WTC11 (cell line): ENCODE data around the gene KHDRBS1. TPM values are rescaled to one million over a fixed set of nuclear protein-coding genes. Genes with fewer than 3 reads are reported as not detected.
A peak's percentile ranks its signal among the peaks of the same experiment; 100 is the strongest.

ENCODE experiments used
- ATAC-seq: fragments of 200-7000 bp; cut with Tn5 transposase; 2 replicates; pipeline ENCODE4 v1.10.0; 2021; ENCODE audit warnings: mild to moderate bottlenecking, moderate library complexity
- CTCF ChIA-PET: fragments of 300-600 bp; sonication (Branson Sonifier 250); formaldehyde crosslinking; loops from one replicate; lab custom pipeline; 2021; ENCODE audit warnings: antibody characterized with exemption; lab: Charles Lee
- POLR2A ChIA-PET: fragments of 350-600 bp; sonication (Branson Sonifier 250); formaldehyde crosslinking; loops from one replicate; lab custom pipeline; 2021; ENCODE audit warnings: antibody characterized with exemption; lab: Charles Lee
- DNase-seq: peaks from one replicate; pipeline ENCODE4 v3.0.0; 2021; ENCODE audit warnings: low spot score
- H3K27ac Mint-ChIP-seq: 2 replicates; pipeline ENCODE4 v1.8.0; 2021; ENCODE audit warnings: mixed read lengths
- H3K27me3 Mint-ChIP-seq: 2 replicates; pipeline ENCODE4 v1.8.0; 2021; ENCODE audit warnings: low read depth, mild to moderate bottlenecking, moderate library complexity, mixed read lengths
- H3K36me3 Mint-ChIP-seq: 2 replicates; pipeline ENCODE4 v1.8.0; 2021; ENCODE audit warnings: mixed read lengths
- H3K4me1 Mint-ChIP-seq: 2 replicates; pipeline ENCODE4 v1.8.0; 2022; ENCODE audit warnings: mixed read lengths
- H3K4me3 Mint-ChIP-seq: 2 replicates; pipeline ENCODE4 v1.8.0; 2021; ENCODE audit warnings: mild to moderate bottlenecking, moderate library complexity, mixed read lengths
- H3K9me3 Mint-ChIP-seq: 2 replicates; pipeline ENCODE4 v1.8.0; 2021; ENCODE audit warnings: mixed read lengths
- GABPB1 ChIP-seq: sonication (generic); formaldehyde crosslinking; IDR thresholded peaks from 2 replicates; pipeline ENCODE4 v1.8.1; 2023; ENCODE audit warnings: mild to moderate bottlenecking, missing genetic modification reagents
- JAZF1 ChIP-seq: fragments of 250-450 bp; sonication (Bioruptor Pico); IDR thresholded peaks from 2 replicates; pipeline ENCODE4 v1.9.0; 2021; ENCODE audit warnings: moderate library complexity, mild to moderate bottlenecking, inconsistent platforms
- RELA ChIP-seq: sonication (generic); formaldehyde crosslinking; IDR thresholded peaks from 2 replicates; pipeline ENCODE4 v1.8.1; 2022; ENCODE audit warnings: missing genetic modification reagents, mild to moderate bottlenecking, borderline replicate concordance
- RORB ChIP-seq: fragments of 250-450 bp; sonication (Bioruptor Pico); IDR thresholded peaks from 2 replicates; pipeline ENCODE4 v1.9.0; 2021; ENCODE audit warnings: mild to moderate bottlenecking
- TEAD4 ChIP-seq: sonication (generic); formaldehyde crosslinking; IDR thresholded peaks from 2 replicates; pipeline ENCODE4 v1.8.0; 2022; ENCODE audit warnings: mild to moderate bottlenecking, missing genetic modification reagents
- ZNF121 ChIP-seq: sonication (generic); formaldehyde crosslinking; IDR thresholded peaks from 2 replicates; pipeline ENCODE4 v1.8.0; 2023; ENCODE audit warnings: missing genetic modification reagents
- ZNF396 ChIP-seq: fragments of 250-450 bp; sonication (Bioruptor Pico); IDR thresholded peaks from 2 replicates; pipeline ENCODE4 v1.8.0; 2021; ENCODE audit warnings: mild to moderate bottlenecking, moderate library complexity, borderline replicate concordance
- ZNF416 ChIP-seq: fragments of 250-450 bp; sonication (Bioruptor Pico); IDR thresholded peaks from 2 replicates; pipeline ENCODE4 v1.9.0; 2021; ENCODE audit warnings: mild to moderate bottlenecking, inconsistent platforms
- total RNA-seq: library from RNA; stranded (reverse); gene quantifications from 3 replicates; pipeline ENCODE4 v1.2.3, GENCODE V29; 2021
- TF ChIP-seq, protein P1 (sequence below): sonication (generic); formaldehyde crosslinking; IDR thresholded peaks from 2 replicates; pipeline ENCODE4 v1.8.0; 2023; ENCODE audit warnings: missing genetic modification reagents, mild to moderate bottlenecking, borderline replicate concordance
- TF ChIP-seq, protein P2 (sequence below): sonication (generic); formaldehyde crosslinking; conservative IDR thresholded peaks from 2 replicates; pipeline ENCODE4 v1.8.1; 2022; ENCODE audit warnings: mild to moderate bottlenecking, missing genetic modification reagents
- TF ChIP-seq, protein P3 (sequence below): sonication (generic); formaldehyde crosslinking; IDR thresholded peaks from 2 replicates; pipeline ENCODE4 v1.8.0; 2022; ENCODE audit warnings: missing genetic modification reagents
- TF ChIP-seq, protein P4 (sequence below): sonication (generic); formaldehyde crosslinking; IDR thresholded peaks from 2 replicates; pipeline ENCODE4 v1.8.1; 2023; ENCODE audit warnings: mild to moderate bottlenecking, missing genetic modification reagents
- TF ChIP-seq, protein P5 (sequence below): sonication (generic); formaldehyde crosslinking; conservative IDR thresholded peaks from 2 replicates; pipeline ENCODE4 v1.8.1; 2023; ENCODE audit warnings: mild to moderate bottlenecking, low read depth, missing genetic modification reagents, moderate library complexity

Gene KHDRBS1
- total RNA-seq, 1 experiment from 2014 or later = 264 TPM

DNA sequence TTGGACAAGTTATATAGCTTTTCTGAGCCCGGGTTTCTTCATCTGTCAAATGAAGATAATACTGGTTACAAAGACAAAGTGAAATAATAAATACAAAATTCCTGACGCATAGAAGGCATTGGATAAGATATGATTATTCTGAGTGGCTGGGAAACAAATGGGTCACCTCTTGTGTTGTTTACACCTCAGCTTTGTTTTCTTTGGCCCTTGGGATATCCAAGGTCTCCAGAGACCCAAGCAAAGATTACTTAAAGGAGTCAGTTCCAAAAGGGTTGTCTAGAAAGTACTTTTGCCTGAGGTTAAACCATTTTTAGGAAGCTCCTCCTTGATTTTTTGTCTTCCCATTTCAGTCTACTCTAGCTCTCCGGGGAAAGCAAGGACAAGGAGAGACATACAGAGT lies 9.7 kb downstream of the KHDRBS1 start (continued):
- no peak for TF ChIP-seq ZNF396 (CRISPR knock-in tag)
- no peak for TF ChIP-seq RELA (CRISPR knock-in tag)
- TF ChIP-seq, protein P1, sequence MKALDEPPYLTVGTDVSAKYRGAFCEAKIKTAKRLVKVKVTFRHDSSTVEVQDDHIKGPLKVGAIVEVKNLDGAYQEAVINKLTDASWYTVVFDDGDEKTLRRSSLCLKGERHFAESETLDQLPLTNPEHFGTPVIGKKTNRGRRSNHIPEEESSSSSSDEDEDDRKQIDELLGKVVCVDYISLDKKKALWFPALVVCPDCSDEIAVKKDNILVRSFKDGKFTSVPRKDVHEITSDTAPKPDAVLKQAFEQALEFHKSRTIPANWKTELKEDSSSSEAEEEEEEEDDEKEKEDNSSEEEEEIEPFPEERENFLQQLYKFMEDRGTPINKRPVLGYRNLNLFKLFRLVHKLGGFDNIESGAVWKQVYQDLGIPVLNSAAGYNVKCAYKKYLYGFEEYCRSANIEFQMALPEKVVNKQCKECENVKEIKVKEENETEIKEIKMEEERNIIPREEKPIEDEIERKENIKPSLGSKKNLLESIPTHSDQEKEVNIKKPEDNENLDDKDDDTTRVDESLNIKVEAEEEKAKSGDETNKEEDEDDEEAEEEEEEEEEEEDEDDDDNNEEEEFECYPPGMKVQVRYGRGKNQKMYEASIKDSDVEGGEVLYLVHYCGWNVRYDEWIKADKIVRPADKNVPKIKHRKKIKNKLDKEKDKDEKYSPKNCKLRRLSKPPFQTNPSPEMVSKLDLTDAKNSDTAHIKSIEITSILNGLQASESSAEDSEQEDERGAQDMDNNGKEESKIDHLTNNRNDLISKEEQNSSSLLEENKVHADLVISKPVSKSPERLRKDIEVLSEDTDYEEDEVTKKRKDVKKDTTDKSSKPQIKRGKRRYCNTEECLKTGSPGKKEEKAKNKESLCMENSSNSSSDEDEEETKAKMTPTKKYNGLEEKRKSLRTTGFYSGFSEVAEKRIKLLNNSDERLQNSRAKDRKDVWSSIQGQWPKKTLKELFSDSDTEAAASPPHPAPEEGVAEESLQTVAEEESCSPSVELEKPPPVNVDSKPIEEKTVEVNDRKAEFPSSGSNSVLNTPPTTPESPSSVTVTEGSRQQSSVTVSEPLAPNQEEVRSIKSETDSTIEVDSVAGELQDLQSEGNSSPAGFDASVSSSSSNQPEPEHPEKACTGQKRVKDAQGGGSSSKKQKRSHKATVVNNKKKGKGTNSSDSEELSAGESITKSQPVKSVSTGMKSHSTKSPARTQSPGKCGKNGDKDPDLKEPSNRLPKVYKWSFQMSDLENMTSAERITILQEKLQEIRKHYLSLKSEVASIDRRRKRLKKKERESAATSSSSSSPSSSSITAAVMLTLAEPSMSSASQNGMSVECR (CRISPR knock-in tag) = no peak
- TF ChIP-seq, protein P2, sequence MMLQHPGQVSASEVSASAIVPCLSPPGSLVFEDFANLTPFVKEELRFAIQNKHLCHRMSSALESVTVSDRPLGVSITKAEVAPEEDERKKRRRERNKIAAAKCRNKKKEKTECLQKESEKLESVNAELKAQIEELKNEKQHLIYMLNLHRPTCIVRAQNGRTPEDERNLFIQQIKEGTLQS (CRISPR knock-in tag) = no peak
- TF ChIP-seq GABPB1 (CRISPR knock-in tag) = no peak
- TF ChIP-seq, all 79 proteins: peak for 0

DNA sequence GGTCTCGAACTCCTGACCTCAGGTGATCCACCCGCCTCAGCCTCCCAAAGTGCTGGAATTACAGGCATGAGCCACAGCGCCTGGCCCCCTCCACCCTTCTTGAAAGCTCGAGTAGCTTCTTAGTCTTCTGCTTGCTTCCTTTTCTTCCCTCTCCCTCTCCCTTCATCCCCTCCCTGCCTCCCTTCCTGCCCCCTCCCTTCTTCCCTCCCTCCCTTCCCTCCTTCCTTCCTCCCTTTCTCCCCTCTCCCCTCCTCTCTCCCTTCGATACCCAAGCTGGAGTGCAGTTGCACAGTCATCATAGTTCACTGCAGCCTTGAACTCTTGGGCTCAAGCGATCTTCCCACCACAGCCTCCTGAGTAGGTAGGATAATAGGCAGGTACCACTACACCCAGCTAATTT lies 11.8 kb downstream of the KHDRBS1 start:
- Mint-ChIP-seq H3K36me3 (peaks cover 25% of the 10 kb centered on the region), H3K27ac (no peak overlapping the region), H3K4me3 (no peak overlapping the region)
- no peak for DNase-seq
- ATAC-seq = peak; percentile 36; the same call in 1 of the 2 replicates
- TF ChIP-seq TEAD4 (CRISPR knock-in tag) = no peak
- TF ChIP-seq JAZF1 (CRISPR knock-in tag) = no peak
- TF ChIP-seq, protein P3, sequence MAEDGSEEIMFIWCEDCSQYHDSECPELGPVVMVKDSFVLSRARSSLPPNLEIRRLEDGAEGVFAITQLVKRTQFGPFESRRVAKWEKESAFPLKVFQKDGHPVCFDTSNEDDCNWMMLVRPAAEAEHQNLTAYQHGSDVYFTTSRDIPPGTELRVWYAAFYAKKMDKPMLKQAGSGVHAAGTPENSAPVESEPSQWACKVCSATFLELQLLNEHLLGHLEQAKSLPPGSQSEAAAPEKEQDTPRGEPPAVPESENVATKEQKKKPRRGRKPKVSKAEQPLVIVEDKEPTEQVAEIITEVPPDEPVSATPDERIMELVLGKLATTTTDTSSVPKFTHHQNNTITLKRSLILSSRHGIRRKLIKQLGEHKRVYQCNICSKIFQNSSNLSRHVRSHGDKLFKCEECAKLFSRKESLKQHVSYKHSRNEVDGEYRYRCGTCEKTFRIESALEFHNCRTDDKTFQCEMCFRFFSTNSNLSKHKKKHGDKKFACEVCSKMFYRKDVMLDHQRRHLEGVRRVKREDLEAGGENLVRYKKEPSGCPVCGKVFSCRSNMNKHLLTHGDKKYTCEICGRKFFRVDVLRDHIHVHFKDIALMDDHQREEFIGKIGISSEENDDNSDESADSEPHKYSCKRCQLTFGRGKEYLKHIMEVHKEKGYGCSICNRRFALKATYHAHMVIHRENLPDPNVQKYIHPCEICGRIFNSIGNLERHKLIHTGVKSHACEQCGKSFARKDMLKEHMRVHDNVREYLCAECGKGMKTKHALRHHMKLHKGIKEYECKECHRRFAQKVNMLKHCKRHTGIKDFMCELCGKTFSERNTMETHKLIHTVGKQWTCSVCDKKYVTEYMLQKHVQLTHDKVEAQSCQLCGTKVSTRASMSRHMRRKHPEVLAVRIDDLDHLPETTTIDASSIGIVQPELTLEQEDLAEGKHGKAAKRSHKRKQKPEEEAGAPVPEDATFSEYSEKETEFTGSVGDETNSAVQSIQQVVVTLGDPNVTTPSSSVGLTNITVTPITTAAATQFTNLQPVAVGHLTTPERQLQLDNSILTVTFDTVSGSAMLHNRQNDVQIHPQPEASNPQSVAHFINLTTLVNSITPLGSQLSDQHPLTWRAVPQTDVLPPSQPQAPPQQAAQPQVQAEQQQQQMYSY (CRISPR knock-in tag) = no peak
- TF ChIP-seq, protein P4, sequence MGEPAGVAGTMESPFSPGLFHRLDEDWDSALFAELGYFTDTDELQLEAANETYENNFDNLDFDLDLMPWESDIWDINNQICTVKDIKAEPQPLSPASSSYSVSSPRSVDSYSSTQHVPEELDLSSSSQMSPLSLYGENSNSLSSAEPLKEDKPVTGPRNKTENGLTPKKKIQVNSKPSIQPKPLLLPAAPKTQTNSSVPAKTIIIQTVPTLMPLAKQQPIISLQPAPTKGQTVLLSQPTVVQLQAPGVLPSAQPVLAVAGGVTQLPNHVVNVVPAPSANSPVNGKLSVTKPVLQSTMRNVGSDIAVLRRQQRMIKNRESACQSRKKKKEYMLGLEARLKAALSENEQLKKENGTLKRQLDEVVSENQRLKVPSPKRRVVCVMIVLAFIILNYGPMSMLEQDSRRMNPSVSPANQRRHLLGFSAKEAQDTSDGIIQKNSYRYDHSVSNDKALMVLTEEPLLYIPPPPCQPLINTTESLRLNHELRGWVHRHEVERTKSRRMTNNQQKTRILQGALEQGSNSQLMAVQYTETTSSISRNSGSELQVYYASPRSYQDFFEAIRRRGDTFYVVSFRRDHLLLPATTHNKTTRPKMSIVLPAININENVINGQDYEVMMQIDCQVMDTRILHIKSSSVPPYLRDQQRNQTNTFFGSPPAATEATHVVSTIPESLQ (CRISPR knock-in tag) = no peak
- TF ChIP-seq RELA (CRISPR knock-in tag) = no peak
- no peak for TF ChIP-seq ZNF121 (CRISPR knock-in tag)
- TF ChIP-seq ZNF416 (CRISPR knock-in tag) = no peak
- TF ChIP-seq RORB (CRISPR knock-in tag) = no peak
- TF ChIP-seq, protein P5, sequence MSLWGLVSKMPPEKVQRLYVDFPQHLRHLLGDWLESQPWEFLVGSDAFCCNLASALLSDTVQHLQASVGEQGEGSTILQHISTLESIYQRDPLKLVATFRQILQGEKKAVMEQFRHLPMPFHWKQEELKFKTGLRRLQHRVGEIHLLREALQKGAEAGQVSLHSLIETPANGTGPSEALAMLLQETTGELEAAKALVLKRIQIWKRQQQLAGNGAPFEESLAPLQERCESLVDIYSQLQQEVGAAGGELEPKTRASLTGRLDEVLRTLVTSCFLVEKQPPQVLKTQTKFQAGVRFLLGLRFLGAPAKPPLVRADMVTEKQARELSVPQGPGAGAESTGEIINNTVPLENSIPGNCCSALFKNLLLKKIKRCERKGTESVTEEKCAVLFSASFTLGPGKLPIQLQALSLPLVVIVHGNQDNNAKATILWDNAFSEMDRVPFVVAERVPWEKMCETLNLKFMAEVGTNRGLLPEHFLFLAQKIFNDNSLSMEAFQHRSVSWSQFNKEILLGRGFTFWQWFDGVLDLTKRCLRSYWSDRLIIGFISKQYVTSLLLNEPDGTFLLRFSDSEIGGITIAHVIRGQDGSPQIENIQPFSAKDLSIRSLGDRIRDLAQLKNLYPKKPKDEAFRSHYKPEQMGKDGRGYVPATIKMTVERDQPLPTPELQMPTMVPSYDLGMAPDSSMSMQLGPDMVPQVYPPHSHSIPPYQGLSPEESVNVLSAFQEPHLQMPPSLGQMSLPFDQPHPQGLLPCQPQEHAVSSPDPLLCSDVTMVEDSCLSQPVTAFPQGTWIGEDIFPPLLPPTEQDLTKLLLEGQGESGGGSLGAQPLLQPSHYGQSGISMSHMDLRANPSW = no peak
- TF ChIP-seq, all 79 proteins: peak for 0
- no peaks in the 10 kb centered on the region for H3K9me3 Mint-ChIP-seq
- POLR2A ChIA-PET = interaction anchor here (0.6 kb wide), 1 partner anchor 20 kb away, joined by 4 read pairs; no protein-coding TSS in a partner anchor
- H3K4me1 Mint-ChIP-seq = no peaks in the 10 kb centered on the region
- CTCF ChIA-PET = interaction anchor here (0.6 to 0.9 kb wide), 4 partner anchors 10 to 38 kb away, joined by 3 to 7 read pairs (median 4); no protein-coding TSS in a partner anchor
- H3K27me3 Mint-ChIP-seq = no peaks in the 10 kb centered on the region
